Measurements from ENCODE around the gene MCRIP2.

- TF ChIP-seq, protein P1, sequence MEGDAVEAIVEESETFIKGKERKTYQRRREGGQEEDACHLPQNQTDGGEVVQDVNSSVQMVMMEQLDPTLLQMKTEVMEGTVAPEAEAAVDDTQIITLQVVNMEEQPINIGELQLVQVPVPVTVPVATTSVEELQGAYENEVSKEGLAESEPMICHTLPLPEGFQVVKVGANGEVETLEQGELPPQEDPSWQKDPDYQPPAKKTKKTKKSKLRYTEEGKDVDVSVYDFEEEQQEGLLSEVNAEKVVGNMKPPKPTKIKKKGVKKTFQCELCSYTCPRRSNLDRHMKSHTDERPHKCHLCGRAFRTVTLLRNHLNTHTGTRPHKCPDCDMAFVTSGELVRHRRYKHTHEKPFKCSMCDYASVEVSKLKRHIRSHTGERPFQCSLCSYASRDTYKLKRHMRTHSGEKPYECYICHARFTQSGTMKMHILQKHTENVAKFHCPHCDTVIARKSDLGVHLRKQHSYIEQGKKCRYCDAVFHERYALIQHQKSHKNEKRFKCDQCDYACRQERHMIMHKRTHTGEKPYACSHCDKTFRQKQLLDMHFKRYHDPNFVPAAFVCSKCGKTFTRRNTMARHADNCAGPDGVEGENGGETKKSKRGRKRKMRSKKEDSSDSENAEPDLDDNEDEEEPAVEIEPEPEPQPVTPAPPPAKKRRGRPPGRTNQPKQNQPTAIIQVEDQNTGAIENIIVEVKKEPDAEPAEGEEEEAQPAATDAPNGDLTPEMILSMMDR (IDR thresholded peaks at IDR 0.05): no peak
- no peak for TF ChIP-seq POLR2AphosphoS5 (IDR thresholded peaks at IDR 0.05)
These were observed 12.4 kb downstream of the MCRIP2 start for GRCh38 chr16:654034-654433.

Data from sigmoid colon (tissue), 4 donors.